ENCODE results near the gene FAM25G.

Gene FAM25G

DNA sequence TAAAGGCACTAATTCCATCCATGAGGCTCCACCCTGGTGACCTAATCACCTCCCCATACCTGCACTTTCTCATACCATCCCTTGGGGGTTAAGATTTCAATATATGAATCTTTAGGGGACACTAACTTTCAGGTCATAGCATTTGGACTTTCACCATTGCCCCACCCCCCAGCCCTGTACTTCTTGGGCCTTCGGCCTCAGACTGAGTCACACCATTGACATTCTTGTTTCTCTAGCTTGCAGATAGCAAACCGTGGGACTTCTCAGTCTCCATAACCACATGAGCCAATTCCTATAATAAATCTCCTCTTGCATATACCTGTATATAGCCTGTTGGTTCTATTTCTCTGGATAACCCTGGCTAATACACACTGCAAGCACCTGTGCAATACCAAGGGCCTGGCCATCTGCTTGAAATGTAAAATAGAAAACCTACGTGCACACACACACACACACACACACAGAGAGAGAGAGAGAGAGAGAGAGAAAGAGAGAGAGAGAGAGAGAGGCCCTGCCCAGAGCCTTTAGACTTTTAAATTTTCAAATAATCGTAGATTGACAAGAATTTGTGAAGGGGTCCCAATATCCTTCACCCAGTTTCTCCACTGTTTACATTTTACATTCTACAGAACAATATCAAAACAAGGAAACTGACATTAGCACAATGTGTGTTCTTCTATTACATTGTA is 32.9 kb downstream of the FAM25G start:
- TF ChIP-seq, protein P1, sequence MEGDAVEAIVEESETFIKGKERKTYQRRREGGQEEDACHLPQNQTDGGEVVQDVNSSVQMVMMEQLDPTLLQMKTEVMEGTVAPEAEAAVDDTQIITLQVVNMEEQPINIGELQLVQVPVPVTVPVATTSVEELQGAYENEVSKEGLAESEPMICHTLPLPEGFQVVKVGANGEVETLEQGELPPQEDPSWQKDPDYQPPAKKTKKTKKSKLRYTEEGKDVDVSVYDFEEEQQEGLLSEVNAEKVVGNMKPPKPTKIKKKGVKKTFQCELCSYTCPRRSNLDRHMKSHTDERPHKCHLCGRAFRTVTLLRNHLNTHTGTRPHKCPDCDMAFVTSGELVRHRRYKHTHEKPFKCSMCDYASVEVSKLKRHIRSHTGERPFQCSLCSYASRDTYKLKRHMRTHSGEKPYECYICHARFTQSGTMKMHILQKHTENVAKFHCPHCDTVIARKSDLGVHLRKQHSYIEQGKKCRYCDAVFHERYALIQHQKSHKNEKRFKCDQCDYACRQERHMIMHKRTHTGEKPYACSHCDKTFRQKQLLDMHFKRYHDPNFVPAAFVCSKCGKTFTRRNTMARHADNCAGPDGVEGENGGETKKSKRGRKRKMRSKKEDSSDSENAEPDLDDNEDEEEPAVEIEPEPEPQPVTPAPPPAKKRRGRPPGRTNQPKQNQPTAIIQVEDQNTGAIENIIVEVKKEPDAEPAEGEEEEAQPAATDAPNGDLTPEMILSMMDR (IDR thresholded peaks at IDR 0.05; ENCODE audit: insufficient read depth, low read length) = no peak
- TF ChIP-seq POLR2AphosphoS5 (IDR thresholded peaks at IDR 0.05; ENCODE audit: low read depth) (no peak), GABPA (IDR thresholded peaks at IDR 0.05; ENCODE audit: low read depth) (no peak), SPI1 (IDR thresholded peaks at IDR 0.05; ENCODE audit: borderline replicate concordance, low read depth) (no peak)
- TF ChIP-seq, protein P2, sequence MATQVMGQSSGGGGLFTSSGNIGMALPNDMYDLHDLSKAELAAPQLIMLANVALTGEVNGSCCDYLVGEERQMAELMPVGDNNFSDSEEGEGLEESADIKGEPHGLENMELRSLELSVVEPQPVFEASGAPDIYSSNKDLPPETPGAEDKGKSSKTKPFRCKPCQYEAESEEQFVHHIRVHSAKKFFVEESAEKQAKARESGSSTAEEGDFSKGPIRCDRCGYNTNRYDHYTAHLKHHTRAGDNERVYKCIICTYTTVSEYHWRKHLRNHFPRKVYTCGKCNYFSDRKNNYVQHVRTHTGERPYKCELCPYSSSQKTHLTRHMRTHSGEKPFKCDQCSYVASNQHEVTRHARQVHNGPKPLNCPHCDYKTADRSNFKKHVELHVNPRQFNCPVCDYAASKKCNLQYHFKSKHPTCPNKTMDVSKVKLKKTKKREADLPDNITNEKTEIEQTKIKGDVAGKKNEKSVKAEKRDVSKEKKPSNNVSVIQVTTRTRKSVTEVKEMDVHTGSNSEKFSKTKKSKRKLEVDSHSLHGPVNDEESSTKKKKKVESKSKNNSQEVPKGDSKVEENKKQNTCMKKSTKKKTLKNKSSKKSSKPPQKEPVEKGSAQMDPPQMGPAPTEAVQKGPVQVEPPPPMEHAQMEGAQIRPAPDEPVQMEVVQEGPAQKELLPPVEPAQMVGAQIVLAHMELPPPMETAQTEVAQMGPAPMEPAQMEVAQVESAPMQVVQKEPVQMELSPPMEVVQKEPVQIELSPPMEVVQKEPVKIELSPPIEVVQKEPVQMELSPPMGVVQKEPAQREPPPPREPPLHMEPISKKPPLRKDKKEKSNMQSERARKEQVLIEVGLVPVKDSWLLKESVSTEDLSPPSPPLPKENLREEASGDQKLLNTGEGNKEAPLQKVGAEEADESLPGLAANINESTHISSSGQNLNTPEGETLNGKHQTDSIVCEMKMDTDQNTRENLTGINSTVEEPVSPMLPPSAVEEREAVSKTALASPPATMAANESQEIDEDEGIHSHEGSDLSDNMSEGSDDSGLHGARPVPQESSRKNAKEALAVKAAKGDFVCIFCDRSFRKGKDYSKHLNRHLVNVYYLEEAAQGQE (IDR thresholded peaks at IDR 0.05; ENCODE audit: insufficient replicate concordance, low read depth) = no peak
- no peaks in the 10 kb centered on the region for H3K27me3 ChIP-seq (ENCODE audit: insufficient read depth, poor library complexity, severe bottlenecking)
- no peak for DNase-seq (ENCODE audit: low read depth in 1 of 2, low spot score in 1 of 2)
- no peak overlapping the region for H3K4me3 ChIP-seq (replicated peaks; ENCODE audit: insufficient read depth, low read length)
- H3K27ac ChIP-seq (replicated peaks) = no peak overlapping the region

DNA sequence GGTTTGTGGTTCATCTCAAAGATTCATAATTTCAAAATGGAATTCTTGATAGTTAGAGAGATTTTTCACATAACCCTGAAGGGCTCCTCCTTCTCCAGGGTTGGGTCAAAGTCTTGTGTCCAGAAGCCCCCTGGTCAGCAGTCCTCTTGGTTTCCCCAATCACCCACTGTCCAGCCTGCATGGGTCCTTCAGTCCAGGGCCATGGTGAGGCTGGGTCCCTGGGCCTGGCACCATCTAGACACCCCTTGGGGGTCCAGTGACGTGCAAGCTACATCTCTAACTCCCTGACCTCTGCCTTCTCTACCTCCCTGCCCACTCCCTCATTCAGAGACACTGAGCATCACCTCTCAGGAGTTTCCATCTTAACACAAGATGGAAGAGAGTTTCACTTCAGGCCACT is 33.7 kb downstream of the FAM25G start:
- TF ChIP-seq POLR2AphosphoS5 (IDR thresholded peaks at IDR 0.05; ENCODE audit: low read depth) (no peak), GABPA (IDR thresholded peaks at IDR 0.05; ENCODE audit: low read depth) (no peak), SPI1 (IDR thresholded peaks at IDR 0.05; ENCODE audit: borderline replicate concordance, low read depth) (no peak)
- TF ChIP-seq, protein P2 (IDR thresholded peaks at IDR 0.05; ENCODE audit: insufficient replicate concordance, low read depth) = no peak
- TF ChIP-seq, protein P1 (IDR thresholded peaks at IDR 0.05; ENCODE audit: insufficient read depth, low read length) = no peak
- H3K4me3 ChIP-seq (replicated peaks; ENCODE audit: insufficient read depth, low read length) = no peak overlapping the region
- H3K27me3 ChIP-seq (ENCODE audit: insufficient read depth, poor library complexity, severe bottlenecking) = no peaks in the 10 kb centered on the region
- DNase-seq (ENCODE audit: low read depth in 1 of 2, low spot score in 1 of 2) = no peak
- H3K27ac ChIP-seq (replicated peaks) = no peak overlapping the region

DNA sequence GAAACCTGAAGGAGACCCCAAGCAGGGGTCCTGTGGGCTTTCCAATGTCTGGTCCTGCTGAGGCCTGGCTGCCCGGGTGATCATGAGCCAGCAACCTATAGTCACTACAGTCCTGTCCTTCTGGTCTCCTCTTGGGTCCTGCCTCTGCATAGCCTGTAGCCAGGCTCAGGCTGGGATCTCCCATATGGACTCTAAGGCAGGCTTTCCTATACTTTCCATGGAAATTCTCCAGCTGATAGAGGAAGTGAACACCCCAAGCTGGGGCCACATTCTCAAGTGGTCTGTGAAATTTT is 34.0 kb downstream of the FAM25G start:
- DNase-seq (ENCODE audit: low read depth in 1 of 2, low spot score in 1 of 2) = no peak
- no peak overlapping the region for H3K27ac ChIP-seq (replicated peaks)
- no peak overlapping the region for H3K4me3 ChIP-seq (replicated peaks; ENCODE audit: insufficient read depth, low read length)
- no peaks in the 10 kb centered on the region for H3K27me3 ChIP-seq (ENCODE audit: insufficient read depth, poor library complexity, severe bottlenecking)
- TF ChIP-seq GABPA (IDR thresholded peaks at IDR 0.05; ENCODE audit: low read depth) (no peak), POLR2AphosphoS5 (IDR thresholded peaks at IDR 0.05; ENCODE audit: low read depth) (no peak), SPI1 (IDR thresholded peaks at IDR 0.05; ENCODE audit: borderline replicate concordance, low read depth) (no peak)
- TF ChIP-seq, protein P2 (IDR thresholded peaks at IDR 0.05; ENCODE audit: insufficient replicate concordance, low read depth) = no peak
- TF ChIP-seq, protein P1 (IDR thresholded peaks at IDR 0.05; ENCODE audit: insufficient read depth, low read length) = no peak
